ENCODE measurements around the gene PEX1.
"Not testable (repeated sequence)": the region's sequence is repeated elsewhere in the genome, so short reads cannot be mapped to it uniquely, and the experiment has no call there.

- not testable (repeated sequence) for TF ChIP-seq ATF3 (IDR thresholded peaks at IDR 0.05); ATF3 (CRISPR knock-in tag; conservative IDR thresholded peaks at IDR 0.05); MAFK (IDR thresholded peaks at IDR 0.05; ENCODE audit: low read length); KHSRP (IDR thresholded peaks at IDR 0.05); GTF2F1 (IDR thresholded peaks at IDR 0.05; ENCODE audit: low read depth, low read length); POLR2AphosphoS5 (IDR thresholded peaks at IDR 0.05; ENCODE audit: control insufficient read depth, insufficient read depth, low read depth, low read length)
Observed at GRCh38 chr7:92484226-92484625, 44.1 kb downstream of the PEX1 start.

All from K562 (cell line).